GM12865 (cell line): ENCODE measurements around the gene CNTN5.

Experiments used
- DNase-seq: peaks from one replicate; pipeline ENCODE4 v3.0.0; 2010; ENCODE audit warnings: low read depth
- H3K4me3 ChIP-seq: 2 replicates; pipeline ENCODE4 v1.5.1; 2011; ENCODE audit warnings: mild to moderate bottlenecking, low read depth, low read length, control low read depth
- TF ChIP-seq, protein P1 (sequence below): IDR thresholded peaks from 2 replicates; pipeline ENCODE4 v1.5.1; 2011; ENCODE audit warnings: low read length, control low read depth, low read depth, inconsistent platforms; ENCODE audit not compliant: insufficient read depth; ENCODE audit errors: missing control alignments

Gene CNTN5

DNA sequence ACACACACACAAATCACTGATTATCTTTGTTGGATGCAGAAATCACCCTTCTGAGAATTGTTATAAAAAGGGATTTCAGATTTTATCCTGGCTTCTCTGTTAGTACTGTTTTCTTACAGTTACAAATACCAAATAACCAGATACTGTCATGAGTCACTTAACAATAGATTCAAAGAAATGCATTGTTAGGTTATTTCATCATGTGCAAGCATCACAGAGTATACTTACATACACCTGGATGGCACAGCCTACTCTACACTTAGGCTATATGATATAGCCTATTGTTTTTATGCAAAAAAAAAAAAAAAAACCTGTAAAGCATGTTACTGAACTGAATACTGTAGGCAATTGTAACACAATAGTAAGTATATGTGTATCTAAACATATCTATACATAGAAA lies 1347.1 kb downstream of the CNTN5 start:
- TF ChIP-seq, protein P1, sequence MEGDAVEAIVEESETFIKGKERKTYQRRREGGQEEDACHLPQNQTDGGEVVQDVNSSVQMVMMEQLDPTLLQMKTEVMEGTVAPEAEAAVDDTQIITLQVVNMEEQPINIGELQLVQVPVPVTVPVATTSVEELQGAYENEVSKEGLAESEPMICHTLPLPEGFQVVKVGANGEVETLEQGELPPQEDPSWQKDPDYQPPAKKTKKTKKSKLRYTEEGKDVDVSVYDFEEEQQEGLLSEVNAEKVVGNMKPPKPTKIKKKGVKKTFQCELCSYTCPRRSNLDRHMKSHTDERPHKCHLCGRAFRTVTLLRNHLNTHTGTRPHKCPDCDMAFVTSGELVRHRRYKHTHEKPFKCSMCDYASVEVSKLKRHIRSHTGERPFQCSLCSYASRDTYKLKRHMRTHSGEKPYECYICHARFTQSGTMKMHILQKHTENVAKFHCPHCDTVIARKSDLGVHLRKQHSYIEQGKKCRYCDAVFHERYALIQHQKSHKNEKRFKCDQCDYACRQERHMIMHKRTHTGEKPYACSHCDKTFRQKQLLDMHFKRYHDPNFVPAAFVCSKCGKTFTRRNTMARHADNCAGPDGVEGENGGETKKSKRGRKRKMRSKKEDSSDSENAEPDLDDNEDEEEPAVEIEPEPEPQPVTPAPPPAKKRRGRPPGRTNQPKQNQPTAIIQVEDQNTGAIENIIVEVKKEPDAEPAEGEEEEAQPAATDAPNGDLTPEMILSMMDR = no peak
- no peak overlapping the region for H3K4me3 ChIP-seq
- no peak for DNase-seq

DNA sequence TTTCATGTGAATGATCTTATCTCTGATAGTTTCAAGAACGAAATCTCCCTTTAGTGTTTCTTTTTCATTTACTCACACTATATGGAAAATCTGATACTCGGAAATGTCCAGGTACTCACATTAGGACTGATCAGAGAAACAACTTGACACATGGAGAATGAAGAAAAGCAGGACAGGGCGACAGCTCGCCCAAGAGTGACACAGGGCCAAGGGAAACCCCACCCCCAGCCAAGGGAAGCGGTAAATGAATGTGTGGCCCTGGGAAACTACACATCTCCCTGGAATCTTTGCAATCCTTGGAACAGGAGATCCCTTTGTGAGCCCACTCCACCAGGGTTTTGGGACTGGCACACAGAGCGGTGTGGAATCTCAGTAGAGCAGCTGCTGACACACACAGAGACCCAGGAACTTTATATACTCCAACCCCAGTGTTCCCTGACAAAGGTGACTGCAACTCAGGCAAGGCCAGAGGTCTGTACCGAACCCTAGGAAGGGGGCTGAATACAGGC lies 1362.7 kb downstream of the CNTN5 start:
- DNase-seq = no peak
- TF ChIP-seq, protein P1 = no peak
- H3K4me3 ChIP-seq = no peak overlapping the region

DNA sequence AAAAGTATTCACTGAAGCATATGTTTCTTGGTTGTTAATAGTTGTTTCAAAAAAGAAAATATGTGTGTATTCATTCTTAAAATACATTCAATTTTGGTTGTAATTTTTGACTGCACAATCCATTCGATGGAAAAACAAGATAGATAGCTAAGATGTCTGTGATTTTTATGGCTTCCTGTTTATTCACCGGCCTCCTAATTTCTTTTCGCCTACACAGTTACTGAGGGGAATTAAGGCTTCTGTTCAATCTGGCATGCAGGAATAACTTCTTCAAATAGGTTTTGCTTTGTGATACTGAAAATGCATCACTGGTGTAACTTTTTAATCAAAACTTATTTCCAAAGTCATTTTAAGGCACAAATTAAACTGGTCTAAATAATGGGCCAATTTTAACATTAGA lies 1375.5 kb downstream of the CNTN5 start:
- TF ChIP-seq, protein P1 = no peak
- no peak for DNase-seq
- no peak overlapping the region for H3K4me3 ChIP-seq

DNA sequence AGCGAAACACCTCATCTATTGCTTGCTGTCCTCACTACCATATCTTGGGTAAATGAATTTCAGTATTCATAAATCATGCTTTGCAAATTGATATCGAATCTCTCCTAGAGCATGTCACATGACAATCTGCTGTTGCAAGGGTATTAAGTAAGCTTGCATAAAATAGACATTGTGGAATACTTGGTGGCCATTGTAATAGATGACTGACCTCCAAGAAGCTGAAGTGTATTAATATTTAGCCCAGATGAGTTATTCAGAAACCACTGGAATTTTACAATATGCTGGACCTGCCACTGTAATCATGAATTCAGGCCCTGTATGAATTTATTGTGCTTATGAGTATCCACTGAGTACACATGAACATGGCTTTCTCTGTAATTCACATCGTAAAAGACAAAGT lies 1376.7 kb downstream of the CNTN5 start:
- TF ChIP-seq, protein P1 = no peak
- H3K4me3 ChIP-seq = no peak overlapping the region
- no peak for DNase-seq

DNA sequence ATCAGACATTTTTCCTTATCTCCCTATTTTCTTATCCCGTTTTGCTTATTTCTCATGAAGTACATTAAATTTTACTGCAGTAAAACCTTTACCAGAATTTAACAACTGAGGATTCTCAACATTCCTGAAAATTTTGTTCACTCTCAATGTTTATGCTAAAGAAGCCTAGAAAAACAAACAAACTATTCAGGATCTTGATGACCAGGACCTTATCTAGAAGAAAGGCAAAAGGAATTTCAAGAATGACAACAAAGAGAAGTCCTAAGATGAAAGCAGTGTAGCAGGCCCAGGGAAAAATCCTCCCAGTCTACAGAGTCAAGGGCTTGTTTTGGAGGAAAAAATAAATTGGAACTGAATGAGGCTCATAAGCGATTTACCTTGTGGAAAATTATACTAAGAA lies 1383.1 kb downstream of the CNTN5 start:
- no peak for DNase-seq
- TF ChIP-seq, protein P1 = no peak
- no peak overlapping the region for H3K4me3 ChIP-seq

DNA sequence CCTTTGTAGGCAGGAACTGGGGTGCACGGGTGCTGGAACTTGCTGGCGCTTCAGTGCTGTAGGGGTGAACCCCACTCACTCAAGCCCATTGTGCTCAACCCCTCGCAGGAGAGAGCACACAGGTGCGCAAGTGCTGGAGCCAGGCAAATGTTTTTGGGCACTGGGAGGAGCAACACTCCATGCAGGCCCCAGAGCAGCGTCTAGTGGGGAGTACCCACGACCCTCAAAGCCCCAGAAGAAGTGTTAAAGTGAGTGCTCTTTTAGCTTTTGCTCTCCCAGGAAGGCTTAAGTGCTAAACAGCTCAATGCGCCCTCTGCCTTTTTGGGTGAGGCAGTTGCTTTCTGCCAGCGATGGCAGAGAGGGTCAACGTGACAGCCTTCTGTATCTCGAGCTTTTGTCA lies 1384.2 kb downstream of the CNTN5 start:
- no peak for DNase-seq
- H3K4me3 ChIP-seq = no peak overlapping the region
- TF ChIP-seq, protein P1 = no peak
